Measurements from ENCODE around the gene BARX1.

The BARX1 gene

GRCh38 chr9:93979721-93980120 lies 24.6 kb upstream of the BARX1 start:
- Histone ChIP-seq H3K36me3 (ENCODE audit: control insufficient read depth in 2 of 2, insufficient read depth in 1 of 2, low read length in 2 of 2) (no peaks in the 10 kb centered on the region), H3K4me3 (ENCODE audit: low read depth, low read length) (no peak overlapping the region), H3K4me1 (ENCODE audit: control insufficient read depth, insufficient read depth, low read length) (no peaks in the 10 kb centered on the region), H3K9me3 (ENCODE audit: control insufficient read depth, insufficient read depth, low read depth, low read length) (no peaks in the 10 kb centered on the region), H3K27ac (ENCODE audit: extremely low read depth, low read depth, low read length) (no peak overlapping the region)
- TF ChIP-seq, protein P1, sequence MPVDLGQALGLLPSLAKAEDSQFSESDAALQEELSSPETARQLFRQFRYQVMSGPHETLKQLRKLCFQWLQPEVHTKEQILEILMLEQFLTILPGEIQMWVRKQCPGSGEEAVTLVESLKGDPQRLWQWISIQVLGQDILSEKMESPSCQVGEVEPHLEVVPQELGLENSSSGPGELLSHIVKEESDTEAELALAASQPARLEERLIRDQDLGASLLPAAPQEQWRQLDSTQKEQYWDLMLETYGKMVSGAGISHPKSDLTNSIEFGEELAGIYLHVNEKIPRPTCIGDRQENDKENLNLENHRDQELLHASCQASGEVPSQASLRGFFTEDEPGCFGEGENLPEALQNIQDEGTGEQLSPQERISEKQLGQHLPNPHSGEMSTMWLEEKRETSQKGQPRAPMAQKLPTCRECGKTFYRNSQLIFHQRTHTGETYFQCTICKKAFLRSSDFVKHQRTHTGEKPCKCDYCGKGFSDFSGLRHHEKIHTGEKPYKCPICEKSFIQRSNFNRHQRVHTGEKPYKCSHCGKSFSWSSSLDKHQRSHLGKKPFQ (tag by site-specific recombination; IDR thresholded peaks at IDR 0.05): no peak
- no peak for TF ChIP-seq PRDM4 (tag by site-specific recombination; IDR thresholded peaks at IDR 0.05)
- TF ChIP-seq ZNF561 (tag by site-specific recombination; IDR thresholded peaks at IDR 0.05; ENCODE audit: borderline replicate concordance): no peak
- no peak for TF ChIP-seq ZNF169 (tag by site-specific recombination; IDR thresholded peaks at IDR 0.05)
- TF ChIP-seq MYNN (tag by site-specific recombination; IDR thresholded peaks at IDR 0.05; ENCODE audit: borderline replicate concordance): no peak
- ChIA-PET CTCF (no interaction called here), POLR2A (no interaction called here)

GRCh38 chr9:93978551-93978950 lies 23.4 kb upstream of the BARX1 start:
- ChIA-PET CTCF (interaction anchor here (0.5 to 1.4 kb wide), 3 partner anchors 15 to 35 kb away, joined by 3 to 5 read pairs (median 3); no protein-coding TSS in a partner anchor), POLR2A (no interaction called here)
- Histone ChIP-seq H3K4me1 (ENCODE audit: control insufficient read depth, insufficient read depth, low read length) (no peaks in the 10 kb centered on the region), H3K9me3 (ENCODE audit: control insufficient read depth, insufficient read depth, low read depth, low read length) (no peaks in the 10 kb centered on the region), H3K4me3 (ENCODE audit: low read depth, low read length) (no peak overlapping the region), H3K27ac (ENCODE audit: extremely low read depth, low read depth, low read length) (no peak overlapping the region), H3K36me3 (ENCODE audit: control insufficient read depth in 2 of 2, insufficient read depth in 1 of 2, low read length in 2 of 2) (no peaks in the 10 kb centered on the region)
- TF ChIP-seq ZBTB49 (tag by site-specific recombination; IDR thresholded peaks at IDR 0.05; ENCODE audit: low read depth): no peak
- TF ChIP-seq ZNF513 (tag by site-specific recombination; IDR thresholded peaks at IDR 0.05): no peak
- TF ChIP-seq ZNF423 (tag by site-specific recombination; IDR thresholded peaks at IDR 0.05): no peak
- peak; percentile 63; the same call in 1 of the 2 replicates for TF ChIP-seq ZNF26 (tag by site-specific recombination; IDR thresholded peaks at IDR 0.05)
- TF ChIP-seq, protein P1 (tag by site-specific recombination; IDR thresholded peaks at IDR 0.05): no peak
- no peak for TF ChIP-seq ZNF175 (tag by site-specific recombination; IDR thresholded peaks at IDR 0.05)
- TF ChIP-seq, protein P2, sequence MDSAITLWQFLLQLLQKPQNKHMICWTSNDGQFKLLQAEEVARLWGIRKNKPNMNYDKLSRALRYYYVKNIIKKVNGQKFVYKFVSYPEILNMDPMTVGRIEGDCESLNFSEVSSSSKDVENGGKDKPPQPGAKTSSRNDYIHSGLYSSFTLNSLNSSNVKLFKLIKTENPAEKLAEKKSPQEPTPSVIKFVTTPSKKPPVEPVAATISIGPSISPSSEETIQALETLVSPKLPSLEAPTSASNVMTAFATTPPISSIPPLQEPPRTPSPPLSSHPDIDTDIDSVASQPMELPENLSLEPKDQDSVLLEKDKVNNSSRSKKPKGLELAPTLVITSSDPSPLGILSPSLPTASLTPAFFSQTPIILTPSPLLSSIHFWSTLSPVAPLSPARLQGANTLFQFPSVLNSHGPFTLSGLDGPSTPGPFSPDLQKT (IDR thresholded peaks at IDR 0.05; ENCODE audit: borderline replicate concordance, low read depth, low read length): no peak
- TF ChIP-seq SALL2 (tag by site-specific recombination; IDR thresholded peaks at IDR 0.05; ENCODE audit: borderline replicate concordance): no peak
- TF ChIP-seq ZNF792 (tag by site-specific recombination; IDR thresholded peaks at IDR 0.05): no peak
- TF ChIP-seq, protein P3, sequence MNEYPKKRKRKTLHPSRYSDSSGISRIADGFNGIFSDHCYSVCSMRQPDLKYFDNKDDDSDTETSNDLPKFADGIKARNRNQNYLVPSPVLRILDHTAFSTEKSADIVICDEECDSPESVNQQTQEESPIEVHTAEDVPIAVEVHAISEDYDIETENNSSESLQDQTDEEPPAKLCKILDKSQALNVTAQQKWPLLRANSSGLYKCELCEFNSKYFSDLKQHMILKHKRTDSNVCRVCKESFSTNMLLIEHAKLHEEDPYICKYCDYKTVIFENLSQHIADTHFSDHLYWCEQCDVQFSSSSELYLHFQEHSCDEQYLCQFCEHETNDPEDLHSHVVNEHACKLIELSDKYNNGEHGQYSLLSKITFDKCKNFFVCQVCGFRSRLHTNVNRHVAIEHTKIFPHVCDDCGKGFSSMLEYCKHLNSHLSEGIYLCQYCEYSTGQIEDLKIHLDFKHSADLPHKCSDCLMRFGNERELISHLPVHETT (tag by site-specific recombination; IDR thresholded peaks at IDR 0.05): no peak
- no peak for TF ChIP-seq ZNF837 (tag by site-specific recombination; IDR thresholded peaks at IDR 0.05)
- no peak for TF ChIP-seq ZNF146 (tag by site-specific recombination; IDR thresholded peaks at IDR 0.05)
- TF ChIP-seq ZNF24 (tag by site-specific recombination; IDR thresholded peaks at IDR 0.05): 0 out of 2 replicates have a peak, but pooled peaks have one; percentile 48
- no peak for TF ChIP-seq ZNF623 (tag by site-specific recombination; IDR thresholded peaks at IDR 0.05)
- TF ChIP-seq ZIC2 (tag by site-specific recombination; IDR thresholded peaks at IDR 0.05): peak; percentile 39; the same call in 1 of the 2 replicates
